Smooth muscle cell (in vitro differentiated cells): ENCODE data around the gene TEPSIN. TPM values are rescaled to one million over a fixed set of nuclear protein-coding genes. Genes with fewer than 3 reads are reported as not detected.

Experiments
- DNase-seq: peaks from one replicate; lab custom pipeline; 2025; ENCODE audit not compliant: unreplicated experiment; lab: John Stamatoyannopoulos, UW
- H2AFZ ChIP-seq: fragments of 200-600 bp; sonication (generic); 2 replicates; pipeline ENCODE4 v1.6.0; 2016; ENCODE audit warnings: antibody characterized with exemption, low read depth, mild to moderate bottlenecking
- H3F3A ChIP-seq: fragments of 200-600 bp; sonication (generic); 2 replicates; pipeline ENCODE4 v1.6.0; 2017; ENCODE audit warnings: antibody characterized with exemption, low read depth
- H3K27ac ChIP-seq: fragments of 200-600 bp; sonication (generic); 2 replicates; pipeline ENCODE4 v1.5.1; 2016; ENCODE audit warnings: low read depth, mild to moderate bottlenecking
- H3K27me3 ChIP-seq: fragments of 200-600 bp; sonication (generic); 2 replicates; pipeline ENCODE4 v1.6.1; 2016; ENCODE audit warnings: low read depth, mild to moderate bottlenecking
- H3K36me3 ChIP-seq: fragments of 200-600 bp; sonication (generic); 2 replicates; pipeline ENCODE4 v1.5.1; 2016; ENCODE audit warnings: low read depth
- H3K4me1 ChIP-seq: fragments of 200-600 bp; sonication (generic); 2 replicates; pipeline ENCODE4 v1.5.1; 2016; ENCODE audit warnings: low read depth
- H3K4me2 ChIP-seq: fragments of 200-600 bp; sonication (generic); 2 replicates; pipeline ENCODE4 v1.6.0; 2016; ENCODE audit warnings: mild to moderate bottlenecking
- H3K4me3 ChIP-seq: fragments of 200-600 bp; sonication (generic); 2 replicates; pipeline ENCODE4 v1.5.1; 2016; ENCODE audit warnings: mild to moderate bottlenecking
- H3K79me2 ChIP-seq: fragments of 200-600 bp; sonication (generic); 2 replicates; pipeline ENCODE4 v1.6.0; 2016; ENCODE audit warnings: low read depth, mild to moderate bottlenecking
- H3K9ac ChIP-seq: fragments of 200-600 bp; sonication (generic); 2 replicates; pipeline ENCODE4 v1.6.0; 2016; ENCODE audit warnings: low read depth
- H3K9me3 ChIP-seq: fragments of 200-600 bp; sonication (generic); replicated peaks from 2 replicates; pipeline ENCODE4 v1.5.1; 2016; ENCODE audit warnings: low read depth
- H4K20me1 ChIP-seq: fragments of 200-600 bp; sonication (generic); 2 replicates; pipeline ENCODE4 v1.6.0; 2016; ENCODE audit warnings: low read depth
- WGBS: methylation state at CpG from one replicate; pipeline ENCODE4 v1.1.7; 2016; ENCODE audit warnings: low lambda C conversion rate; 5-methylcytosine and 5-hydroxymethylcytosine counted together
- polyA plus RNA-seq: library from polyadenylated mRNA; unstranded; fragments of >200 nt; fragmentation: Nextera tagmentation; extraction: Ambion mirVana; gene quantifications from 2 replicates; pipeline ENCODE4 v1.2.1, GENCODE V29; 2016
- total RNA-seq: library from RNA; depleted of rRNA; stranded (reverse); fragments of >200 nt; gene quantifications from 2 replicates; pipeline ENCODE4 v1.2.3, GENCODE V29; 2014
- TF ChIP-seq, protein P1 (sequence below): fragments of 200-600 bp; sonication (generic); IDR thresholded peaks from 2 replicates; pipeline ENCODE4 v1.5.1; 2017; ENCODE audit warnings: borderline replicate concordance, mild to moderate bottlenecking, antibody characterized with exemption; ENCODE audit not compliant: insufficient read depth, poor library complexity, severe bottlenecking

The TEPSIN gene
- total and polyA plus RNA-seq, 2 experiments from 2014 or later = 9.8 to 18.6 TPM

DNA sequence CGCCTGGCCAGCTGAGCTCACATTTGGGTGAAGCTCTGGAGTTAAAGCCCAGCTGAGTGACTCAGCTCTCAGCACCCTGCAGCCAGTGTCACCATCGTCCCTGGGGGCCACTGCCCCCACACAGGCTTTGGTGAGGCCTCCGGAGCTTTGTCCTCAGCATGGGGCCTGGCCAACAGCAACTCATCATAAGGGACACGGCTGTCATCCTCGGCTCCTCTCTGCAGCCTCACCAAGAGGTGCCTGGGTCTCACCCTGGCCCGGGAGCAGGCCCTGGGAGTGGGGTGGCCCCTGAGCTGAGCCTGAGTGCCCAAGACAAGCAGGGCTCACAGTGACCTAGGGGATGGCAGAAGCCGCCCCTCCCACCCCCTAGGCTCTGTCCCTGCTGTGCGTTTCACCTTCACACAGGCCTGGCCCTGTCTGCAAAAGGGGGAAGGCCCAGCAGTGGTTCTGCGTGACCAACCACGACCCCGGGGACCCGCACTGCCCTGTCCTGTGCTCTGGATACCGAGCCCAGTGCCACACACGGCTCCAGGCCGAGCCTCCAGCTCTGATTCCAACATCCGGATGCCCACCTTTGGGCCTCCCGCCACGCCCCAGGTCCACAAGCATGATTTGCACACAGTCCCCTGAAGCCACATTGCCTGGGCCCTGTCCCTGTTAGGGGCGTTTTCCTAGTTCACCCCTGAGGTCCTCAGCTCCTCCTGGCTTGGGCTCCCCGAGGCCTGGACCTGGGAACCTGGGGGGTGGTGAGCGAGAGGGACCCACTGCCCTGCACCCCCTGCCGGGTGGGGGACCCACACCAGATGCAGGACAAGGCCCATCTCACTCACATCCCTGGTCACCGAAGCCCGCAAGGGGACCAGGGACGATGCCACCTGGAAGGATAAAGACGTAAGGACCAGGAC is 51.0 kb downstream of the TEPSIN start:
- Histone ChIP-seq H3F3A (no peaks in the 10 kb centered on the region), H3K9me3 (no peaks in the 10 kb centered on the region), H2AFZ (no peak overlapping the region), H3K4me2 (no peak overlapping the region), H3K27ac (no peak overlapping the region), H3K4me1 (no peaks in the 10 kb centered on the region), H4K20me1 (no peaks in the 10 kb centered on the region), H3K79me2 (no peaks in the 10 kb centered on the region), H3K27me3 (no peaks in the 10 kb centered on the region), H3K9ac (no peak overlapping the region), H3K4me3 (no peak overlapping the region), H3K36me3 (no peaks in the 10 kb centered on the region)
- TF ChIP-seq, protein P1, sequence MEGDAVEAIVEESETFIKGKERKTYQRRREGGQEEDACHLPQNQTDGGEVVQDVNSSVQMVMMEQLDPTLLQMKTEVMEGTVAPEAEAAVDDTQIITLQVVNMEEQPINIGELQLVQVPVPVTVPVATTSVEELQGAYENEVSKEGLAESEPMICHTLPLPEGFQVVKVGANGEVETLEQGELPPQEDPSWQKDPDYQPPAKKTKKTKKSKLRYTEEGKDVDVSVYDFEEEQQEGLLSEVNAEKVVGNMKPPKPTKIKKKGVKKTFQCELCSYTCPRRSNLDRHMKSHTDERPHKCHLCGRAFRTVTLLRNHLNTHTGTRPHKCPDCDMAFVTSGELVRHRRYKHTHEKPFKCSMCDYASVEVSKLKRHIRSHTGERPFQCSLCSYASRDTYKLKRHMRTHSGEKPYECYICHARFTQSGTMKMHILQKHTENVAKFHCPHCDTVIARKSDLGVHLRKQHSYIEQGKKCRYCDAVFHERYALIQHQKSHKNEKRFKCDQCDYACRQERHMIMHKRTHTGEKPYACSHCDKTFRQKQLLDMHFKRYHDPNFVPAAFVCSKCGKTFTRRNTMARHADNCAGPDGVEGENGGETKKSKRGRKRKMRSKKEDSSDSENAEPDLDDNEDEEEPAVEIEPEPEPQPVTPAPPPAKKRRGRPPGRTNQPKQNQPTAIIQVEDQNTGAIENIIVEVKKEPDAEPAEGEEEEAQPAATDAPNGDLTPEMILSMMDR = no peak
- DNase-seq = no peak
- 87% methylated on average over 26 of the region's 26 CpGs for WGBS

DNA sequence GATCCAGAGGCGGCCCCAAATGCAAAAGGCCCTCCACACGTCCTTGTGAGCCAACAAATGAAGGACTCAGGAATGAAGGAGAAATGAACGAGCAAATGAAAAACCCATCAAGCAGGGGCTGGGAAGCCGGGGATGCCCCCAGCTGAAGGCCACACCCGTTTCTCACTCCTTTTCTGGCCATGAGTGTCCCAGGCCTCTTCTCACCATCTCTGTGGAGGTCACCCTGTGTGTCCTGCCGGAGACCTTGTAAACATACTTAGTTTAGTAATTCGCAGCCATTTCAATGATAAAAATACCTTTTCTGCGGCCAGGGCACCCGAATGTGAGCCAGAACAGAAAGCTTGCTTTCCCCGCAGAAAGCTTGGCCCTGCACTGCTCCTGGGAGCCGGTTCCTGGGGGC is 51.7 kb downstream of the TEPSIN start:
- no peak overlapping the region for H3K4me2 ChIP-seq
- no peaks in the 10 kb centered on the region for H3K4me1 ChIP-seq
- no peaks in the 10 kb centered on the region for H3F3A ChIP-seq
- TF ChIP-seq, protein P1 = no peak
- H3K4me3 ChIP-seq = no peak overlapping the region
- H3K27me3 ChIP-seq = no peaks in the 10 kb centered on the region
- no peaks in the 10 kb centered on the region for H3K79me2 ChIP-seq
- no peak overlapping the region for H3K9ac ChIP-seq
- no peaks in the 10 kb centered on the region for H3K9me3 ChIP-seq
- WGBS = 96% methylated on average over 11 of the region's 11 CpGs
- no peak for DNase-seq
- H4K20me1 ChIP-seq = no peaks in the 10 kb centered on the region
- no peak overlapping the region for H2AFZ ChIP-seq
- no peak overlapping the region for H3K27ac ChIP-seq
- H3K36me3 ChIP-seq = no peaks in the 10 kb centered on the region

DNA sequence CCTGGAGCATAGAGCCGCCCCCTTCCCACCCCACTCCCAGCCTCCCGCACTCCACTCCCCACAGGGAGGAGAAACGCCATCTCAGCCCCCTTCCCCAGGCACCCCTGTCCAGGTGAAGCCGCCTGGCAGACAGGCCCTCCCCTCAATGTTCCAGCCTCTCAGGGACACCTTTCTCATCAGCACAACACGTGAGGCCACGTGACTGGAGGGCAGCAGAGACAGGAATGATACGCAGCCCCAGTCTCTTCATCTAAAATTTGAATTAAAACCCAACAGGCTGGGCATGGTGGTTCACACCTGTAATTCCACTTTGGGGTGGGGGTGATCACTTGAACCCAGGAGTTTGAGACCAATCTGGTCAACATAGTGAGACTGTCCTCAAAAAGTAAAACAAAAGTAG is 52.7 kb downstream of the TEPSIN start:
- no peaks in the 10 kb centered on the region for H3K79me2 ChIP-seq
- H3F3A ChIP-seq = no peaks in the 10 kb centered on the region
- H3K36me3 ChIP-seq = no peaks in the 10 kb centered on the region
- no peaks in the 10 kb centered on the region for H3K4me1 ChIP-seq
- H3K9ac ChIP-seq = no peak overlapping the region
- H4K20me1 ChIP-seq = no peaks in the 10 kb centered on the region
- no peak overlapping the region for H3K4me3 ChIP-seq
- no peak overlapping the region for H3K27ac ChIP-seq
- no peaks in the 10 kb centered on the region for H3K27me3 ChIP-seq
- no peak overlapping the region for H2AFZ ChIP-seq
- TF ChIP-seq, protein P1 = no peak
- WGBS = 95% methylated on average over 4 of the region's 7 CpGs
- no peak for DNase-seq
- no peak overlapping the region for H3K4me2 ChIP-seq
- H3K9me3 ChIP-seq = no peaks in the 10 kb centered on the region

- H3K36me3 ChIP-seq = no peaks in the 10 kb centered on the region
- 66% methylated on average over 15 of the region's 15 CpGs for WGBS
Measured at GRCh38 chr17:81184555-81184954, 54.3 kb downstream of the TEPSIN start.

More at GRCh38 chr17:81184555-81184954, 54.3 kb downstream of the TEPSIN start:
- Histone ChIP-seq H3K79me2 (no peaks in the 10 kb centered on the region), H3K27ac (no peak overlapping the region), H3F3A (no peaks in the 10 kb centered on the region), H4K20me1 (no peaks in the 10 kb centered on the region), H3K4me2 (no peak overlapping the region), H3K27me3 (no peaks in the 10 kb centered on the region), H3K9ac (no peak overlapping the region), H3K4me1 (no peaks in the 10 kb centered on the region), H3K9me3 (no peaks in the 10 kb centered on the region), H3K4me3 (no peak overlapping the region), H2AFZ (no peak overlapping the region)
- TF ChIP-seq, protein P1 = no peak
- DNase-seq = no peak
